GM21447 (cell line): Measurements from ENCODE around the gene RECQL.
"Not testable (repeated sequence)": the region's sequence is repeated elsewhere in the genome, so short reads cannot be mapped to it uniquely, and the experiment has no call there.

Source experiments
- ATAC-seq: cut with Tn5 transposase; IDR thresholded peaks from one replicate; pipeline ENCODE4 v1.9.1; 2021; ENCODE audit not compliant: unreplicated experiment

The RECQL gene

DNA sequence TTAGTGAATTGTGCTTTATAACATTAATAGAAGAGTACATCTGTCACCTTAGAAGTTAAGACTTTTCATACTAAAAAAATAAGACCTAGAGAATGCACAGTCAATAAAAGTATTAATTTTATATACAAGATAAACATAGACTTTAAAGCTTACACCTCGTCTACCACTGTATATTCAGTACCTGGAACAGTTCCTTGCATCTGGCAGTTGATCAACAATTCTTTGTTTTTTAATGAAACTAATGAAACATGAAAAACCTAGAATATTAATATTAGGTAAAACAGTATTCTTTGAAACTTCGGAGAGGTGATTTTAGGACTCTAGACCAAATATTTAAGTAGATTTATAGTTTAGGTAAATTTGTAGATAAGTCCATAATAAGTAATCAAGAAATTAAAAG lies 4.5 kb upstream of the RECQL start:
- no peak for ATAC-seq

DNA sequence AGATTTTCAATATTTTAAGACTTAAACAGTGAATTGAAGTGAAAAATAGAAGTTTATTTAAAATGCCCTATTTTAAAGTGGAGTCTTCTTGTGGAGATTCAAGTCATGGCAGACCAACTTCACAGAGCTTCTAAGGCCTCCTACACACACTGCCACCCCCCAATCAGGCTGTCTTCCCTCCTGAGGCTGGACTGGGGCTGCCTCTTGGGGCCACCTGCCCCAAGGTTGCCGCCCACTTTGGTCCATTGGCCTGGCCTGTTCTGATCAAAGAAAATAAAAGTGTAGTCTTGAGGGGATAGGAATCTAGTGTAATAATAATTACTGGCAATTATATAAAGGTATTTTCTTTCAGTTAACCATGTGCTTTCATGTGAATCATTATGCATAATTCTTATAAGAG lies 1.4 kb upstream of the RECQL start:
- ATAC-seq: no peak

DNA sequence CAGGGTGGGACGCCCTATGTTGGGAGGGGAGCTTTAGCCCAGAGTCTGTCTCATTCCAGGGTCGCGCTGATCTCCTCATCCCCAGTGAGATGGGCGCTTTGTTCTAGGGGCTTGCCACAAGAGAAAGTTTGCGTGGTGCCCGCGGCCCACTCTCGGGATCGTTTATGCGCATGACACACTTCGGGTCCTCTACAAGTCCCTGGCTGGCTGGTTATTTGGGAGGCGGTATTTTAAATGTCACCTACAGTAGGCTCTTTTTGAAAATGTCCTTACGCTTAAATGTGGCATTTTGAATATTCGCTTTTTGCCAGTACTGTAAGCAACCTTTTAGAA lies 695 bp upstream of the RECQL start:
- ATAC-seq: peak; percentile 3

DNA sequence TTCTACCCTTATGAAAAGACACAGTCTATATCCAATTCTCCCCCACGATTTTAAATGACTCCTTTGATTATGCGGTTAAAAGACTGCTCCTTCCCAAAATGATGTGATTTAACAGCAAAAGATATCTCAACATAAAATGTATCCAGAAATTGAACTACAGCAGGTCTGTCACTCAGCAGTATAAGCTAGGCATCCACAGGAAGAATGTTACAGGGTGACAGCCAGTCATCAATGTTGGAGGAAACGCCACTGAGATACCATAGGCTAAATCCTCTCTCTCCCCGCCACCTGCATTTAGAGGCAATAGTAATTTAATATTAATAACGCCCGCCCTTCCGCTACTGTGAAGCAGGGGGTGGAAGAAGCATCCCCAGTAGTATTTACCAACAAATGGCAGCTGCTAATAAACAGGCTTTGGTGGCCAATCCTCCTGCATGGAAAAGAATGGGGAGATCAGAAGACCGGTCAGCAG lies 613 bp downstream of the RECQL start:
- ATAC-seq: peak; percentile 1

DNA sequence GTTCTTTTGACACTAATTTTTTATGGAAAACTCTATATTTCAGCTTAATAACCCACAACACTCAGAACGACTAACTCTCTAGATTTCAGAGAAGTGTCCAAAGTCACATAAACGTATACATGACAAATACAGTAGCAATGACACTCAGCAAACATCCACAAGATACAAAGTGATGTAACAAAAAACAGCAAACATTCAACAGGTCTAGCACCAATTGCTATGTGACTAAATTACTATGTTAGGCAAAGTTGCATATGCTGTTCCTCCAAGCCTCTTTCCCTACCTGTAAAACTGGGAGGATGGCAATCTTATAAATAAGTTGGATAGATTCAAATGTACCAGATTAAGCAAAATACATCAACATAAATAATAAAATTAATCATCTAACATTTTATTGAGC lies 1.7 kb downstream of the RECQL start:
- no peak for ATAC-seq

DNA sequence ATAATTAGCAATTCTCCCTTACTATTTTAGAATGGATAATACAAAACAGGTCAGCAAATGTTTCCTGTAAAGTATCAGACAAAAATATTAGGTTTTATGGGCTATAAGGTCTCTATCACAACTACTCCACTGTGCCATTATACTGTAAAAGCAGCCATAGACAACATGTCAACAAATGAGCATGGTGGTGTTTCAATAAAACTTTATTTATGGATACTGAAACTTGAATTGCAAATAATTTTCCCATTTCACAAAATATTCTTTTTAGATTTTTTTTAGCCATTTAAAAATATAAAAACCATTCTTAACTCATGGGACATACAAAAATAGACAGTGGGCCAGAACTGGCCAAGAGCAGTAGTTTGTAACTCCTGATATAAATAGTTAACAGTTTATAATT lies 15.4 kb downstream of the RECQL start:
- ATAC-seq: no peak

DNA sequence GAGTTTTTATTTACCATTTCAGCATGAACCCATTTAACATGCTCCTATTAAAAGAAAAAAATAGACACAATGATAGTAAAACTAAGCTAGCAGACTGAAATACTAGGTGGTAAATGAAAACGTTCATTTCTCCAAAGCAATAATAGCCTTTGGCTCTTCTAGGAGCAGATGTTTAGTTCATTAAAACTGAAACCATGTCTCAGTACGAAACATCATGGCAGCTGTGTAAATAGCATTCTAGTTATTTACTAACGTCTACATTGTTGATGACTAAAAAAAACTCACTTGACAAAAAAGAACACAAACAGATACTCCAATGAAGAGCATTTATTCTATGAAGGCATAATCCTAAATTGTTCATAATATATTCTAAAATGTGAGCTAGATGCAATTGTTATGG lies 17.9 kb downstream of the RECQL start:
- no peak for ATAC-seq

DNA sequence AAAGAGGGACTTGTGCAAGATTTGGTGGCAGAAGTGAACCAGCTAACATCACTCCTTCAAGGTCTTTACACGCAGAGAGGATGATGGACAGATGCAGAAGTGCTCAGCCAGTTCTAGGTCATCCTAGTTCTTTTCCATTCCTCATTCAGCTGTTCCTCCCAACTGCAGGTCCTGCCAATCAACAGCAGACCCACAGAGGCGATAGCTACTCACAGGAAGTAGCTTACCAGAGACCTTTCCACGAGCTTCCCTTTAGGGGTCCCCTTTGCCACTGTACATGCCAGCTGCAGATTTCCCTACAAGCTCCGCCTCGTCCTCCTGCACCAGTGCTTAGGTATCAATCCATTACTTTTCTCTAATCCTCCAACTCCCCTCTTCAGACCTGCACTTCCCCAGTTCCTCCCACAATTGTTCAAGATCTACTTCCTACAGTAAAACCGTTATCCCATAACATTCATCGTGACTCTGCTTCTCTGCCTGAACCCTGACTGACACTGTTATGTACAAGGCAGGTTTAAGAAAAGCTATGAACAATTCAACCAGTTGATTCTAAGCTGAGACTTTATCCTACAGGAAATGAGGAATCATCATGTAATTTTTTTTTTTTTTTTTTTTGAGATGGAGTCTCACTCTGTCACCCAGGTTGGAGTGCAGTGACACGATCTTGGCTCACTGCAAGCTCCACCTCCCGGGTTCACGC lies 22.5 kb downstream of the RECQL start:
- no peak for ATAC-seq

DNA sequence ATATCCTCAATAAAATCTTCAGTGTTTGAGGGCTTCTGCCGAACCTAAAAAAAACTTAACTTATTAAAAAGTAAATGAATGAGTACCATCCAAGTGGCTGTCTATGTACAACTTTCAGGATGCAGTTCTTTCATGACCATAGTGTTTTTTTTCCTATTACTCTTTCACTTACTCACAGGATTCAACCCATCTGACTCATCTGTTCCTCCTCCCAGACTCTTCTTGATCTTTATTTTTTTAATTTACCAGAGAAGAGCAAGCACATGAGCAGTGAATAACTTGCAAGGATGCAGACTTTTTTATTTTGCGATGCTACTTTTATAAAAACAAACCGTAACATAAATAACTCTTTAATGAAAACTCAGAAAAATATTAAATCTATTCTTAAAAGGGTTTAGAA lies 24.5 kb downstream of the RECQL start:
- no peak for ATAC-seq

DNA sequence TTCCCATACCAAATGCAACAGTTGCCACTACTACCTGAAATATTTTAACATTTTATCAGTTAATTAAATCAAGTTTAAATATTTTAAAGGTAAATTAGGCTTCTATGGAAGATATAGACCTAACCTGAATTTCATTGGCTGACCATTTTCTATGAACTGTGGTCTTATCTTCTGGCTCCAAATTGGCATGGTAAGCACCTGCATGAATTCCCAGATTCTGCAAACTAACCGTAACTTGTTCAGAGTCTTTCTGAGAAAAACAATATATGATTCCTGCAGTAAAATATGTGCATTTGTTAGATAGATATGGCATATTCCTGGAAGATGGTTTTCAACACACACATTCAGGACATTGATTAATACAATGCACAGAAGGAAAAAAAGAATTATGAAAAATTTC lies 25.9 kb downstream of the RECQL start:
- ATAC-seq: no peak

DNA sequence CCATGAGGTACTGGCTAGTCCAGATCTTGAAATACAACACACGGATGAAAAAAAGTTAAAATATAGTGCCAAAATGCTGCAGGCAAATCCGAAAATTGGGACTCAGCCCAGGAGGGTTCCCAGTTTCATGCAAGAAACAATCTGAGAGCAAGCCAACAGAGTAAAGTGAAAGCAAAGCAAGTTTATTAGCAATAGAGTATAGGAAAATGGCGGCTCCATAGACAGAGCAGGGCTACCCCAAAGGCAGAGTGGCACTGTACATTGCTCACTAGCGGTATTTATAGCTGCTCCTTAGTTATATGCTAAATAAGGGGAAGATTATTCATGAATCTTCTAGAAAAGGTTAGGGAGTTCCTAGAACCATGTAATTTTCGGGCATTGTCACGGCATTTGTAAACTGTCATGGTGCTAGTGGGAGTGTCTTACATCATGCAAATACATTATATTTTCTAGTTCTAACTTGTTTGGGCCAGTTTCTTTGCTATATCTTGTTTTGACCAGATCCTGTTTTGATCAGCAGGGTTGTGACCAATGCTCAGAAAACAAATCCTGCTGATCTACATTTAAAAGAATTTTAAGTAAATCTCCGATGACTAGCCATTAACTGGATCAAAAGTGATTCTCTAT lies 29.1 kb downstream of the RECQL start:
- no peak for ATAC-seq

DNA sequence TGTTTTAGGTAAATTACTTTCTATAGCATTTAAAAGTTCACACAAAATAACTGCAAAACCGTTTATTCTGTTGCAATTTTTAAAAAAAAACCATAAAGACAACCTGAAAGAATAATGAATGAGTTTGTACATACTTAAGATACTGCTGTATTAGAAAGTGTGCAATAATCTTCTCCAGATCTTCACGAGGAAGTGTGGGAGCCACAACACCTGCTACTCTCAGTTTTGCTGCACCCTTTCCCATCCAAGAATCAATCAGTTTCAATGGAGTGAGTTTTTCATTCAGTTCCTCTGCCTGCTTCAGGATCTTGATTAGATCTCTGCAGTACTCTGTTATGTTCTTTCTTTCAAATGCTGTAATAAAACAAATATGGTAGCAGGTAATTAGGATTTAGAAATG lies 30.1 kb downstream of the RECQL start:
- no peak for ATAC-seq

DNA sequence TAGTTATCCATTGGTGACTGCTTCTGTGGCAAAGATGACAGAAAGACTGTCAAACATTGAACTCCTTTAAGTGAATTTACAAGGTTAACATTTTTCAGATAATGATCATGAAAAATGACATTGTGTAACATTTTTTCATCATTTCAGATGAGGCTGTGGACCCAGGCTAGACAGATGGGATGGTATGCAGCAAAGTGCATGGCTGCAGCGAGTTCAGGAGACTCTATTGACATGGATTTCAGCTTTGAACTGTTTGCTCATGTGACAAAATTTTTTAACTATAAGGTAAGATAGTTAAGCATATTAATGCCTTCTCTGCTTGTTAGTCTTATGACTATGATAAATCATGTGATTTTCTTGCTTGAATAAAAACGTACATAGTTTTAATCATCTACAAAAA lies 34.1 kb downstream of the RECQL start:
- ATAC-seq: not testable (repeated sequence)

DNA sequence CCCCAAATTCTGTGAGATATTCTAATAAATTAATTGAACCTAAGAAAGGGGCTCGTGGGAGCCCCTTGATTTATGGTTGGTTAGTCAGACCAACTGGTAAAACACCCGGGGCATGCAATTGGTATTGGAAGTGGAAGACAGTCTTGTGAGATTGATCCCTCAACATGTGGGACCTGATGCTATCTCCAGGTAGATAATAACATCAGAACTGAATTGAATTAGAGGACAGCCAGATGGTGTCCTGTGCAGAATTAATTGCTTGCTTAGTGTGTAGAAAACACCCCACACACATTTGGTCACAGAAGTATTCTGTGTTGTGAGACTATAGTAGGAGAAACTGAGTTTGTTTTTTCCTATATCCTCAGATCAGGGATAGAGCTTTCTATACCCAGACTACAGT lies 42.0 kb downstream of the RECQL start:
- ATAC-seq: no peak

DNA sequence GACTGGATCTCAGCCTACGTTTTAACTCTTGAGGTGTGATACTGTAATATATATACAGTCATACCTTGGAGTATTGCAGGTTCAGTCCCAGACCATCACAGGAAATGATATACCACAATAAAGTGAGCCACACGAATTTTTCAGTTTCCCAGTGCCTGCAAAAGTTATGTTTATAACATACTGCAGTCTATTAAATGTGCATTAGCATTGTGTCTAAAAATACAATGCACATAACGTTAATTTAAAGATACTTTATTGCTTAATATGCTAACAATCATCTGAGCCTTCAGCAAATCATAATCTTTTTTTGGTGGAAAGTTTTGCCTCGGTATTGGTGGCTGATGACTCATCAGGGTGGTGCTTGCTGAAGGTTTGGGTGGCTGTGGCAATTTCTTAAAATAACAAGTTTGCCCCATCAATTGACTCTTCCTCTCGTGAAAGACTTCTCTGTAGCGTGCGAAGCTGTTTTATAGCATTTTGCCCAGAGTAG lies 45.1 kb downstream of the RECQL start:
- ATAC-seq: no peak

DNA sequence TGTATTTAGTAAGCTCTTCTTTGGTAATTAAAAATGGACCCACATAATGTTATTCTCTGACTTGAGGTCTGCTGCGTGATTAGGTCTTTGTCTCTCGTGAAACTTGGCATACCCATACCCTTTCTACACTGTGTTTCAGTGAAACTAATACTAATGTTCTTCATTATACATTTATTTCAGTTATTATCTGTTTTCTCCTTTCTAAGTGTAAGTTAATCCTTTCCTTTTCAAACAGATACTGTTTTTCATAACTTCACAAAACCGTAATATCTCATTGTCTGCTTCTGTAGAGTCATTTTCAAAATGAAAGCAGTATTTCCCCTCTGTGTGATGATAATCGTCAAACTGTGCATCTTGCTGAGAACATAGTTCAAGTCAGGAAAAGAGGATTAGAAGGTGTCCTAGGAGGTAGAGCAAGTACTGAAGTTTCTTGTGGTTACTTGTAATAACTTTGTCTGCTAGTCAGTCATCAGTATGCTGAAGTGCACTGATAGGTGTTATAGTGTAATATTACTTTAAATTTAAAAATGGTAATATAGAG lies 48.1 kb downstream of the RECQL start:
- no peak for ATAC-seq

DNA sequence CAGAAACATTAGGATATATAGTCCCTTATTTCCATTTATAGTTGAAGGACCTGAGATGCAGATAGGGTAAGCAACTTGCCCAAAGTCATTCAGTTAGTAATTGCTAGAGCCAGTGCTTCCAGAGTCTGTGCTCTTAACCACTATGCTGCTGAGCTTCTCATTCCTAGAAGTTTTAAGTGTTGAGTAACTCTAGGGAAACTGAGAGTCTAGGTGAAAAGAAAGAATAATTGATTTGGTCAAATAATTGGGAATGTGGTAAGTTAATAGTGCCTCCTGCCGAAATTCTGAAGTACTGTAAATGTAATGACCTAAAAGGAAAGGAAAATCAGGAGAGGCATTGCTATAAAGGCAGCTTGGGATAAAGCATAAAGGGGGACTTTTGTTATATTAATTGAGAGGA lies 49.9 kb downstream of the RECQL start:
- no peak for ATAC-seq

DNA sequence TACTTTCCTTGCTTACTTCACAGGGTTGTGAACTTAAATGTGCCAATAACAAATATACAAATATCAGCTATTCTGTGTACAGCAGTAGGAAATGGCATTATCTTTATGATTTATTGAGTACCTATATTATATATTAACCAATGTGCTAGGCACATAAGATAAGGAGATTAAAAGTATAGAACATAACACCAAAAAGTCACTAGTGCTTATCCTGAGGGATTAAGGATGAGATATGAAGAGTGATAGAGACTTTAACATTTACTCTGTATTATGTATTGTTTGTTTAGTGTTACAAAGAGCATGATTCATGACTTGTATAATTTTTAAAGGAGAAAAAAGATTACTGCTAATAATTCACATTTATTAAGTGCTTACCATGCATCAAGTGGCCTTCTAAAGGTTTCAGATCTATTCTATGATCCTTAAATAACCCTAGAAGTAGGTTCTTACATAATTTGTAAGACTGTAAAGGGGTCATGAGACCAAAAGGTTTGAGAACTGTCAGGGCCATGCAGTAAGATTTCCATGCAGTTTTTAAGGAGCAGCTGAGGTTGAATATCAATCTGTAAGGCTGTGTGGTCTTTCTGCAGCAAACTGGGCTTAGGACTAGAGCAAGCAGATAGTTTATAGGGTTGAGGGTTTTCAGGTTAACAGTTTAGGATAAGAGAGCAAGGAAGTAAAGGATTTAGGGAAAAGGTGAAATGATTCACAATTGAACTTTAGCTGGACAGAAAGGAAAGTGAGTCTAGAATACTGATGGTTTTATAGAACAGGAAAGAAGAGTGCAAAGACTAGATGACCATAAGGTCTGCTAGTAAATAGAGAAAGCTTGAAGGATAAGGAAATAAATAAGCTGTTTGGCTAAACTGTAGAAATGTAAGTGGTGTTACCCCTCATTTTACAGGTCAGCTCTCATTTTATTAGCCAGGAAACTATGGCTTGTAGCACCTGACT lies 57.0 kb downstream of the RECQL start:
- ATAC-seq: no peak

DNA sequence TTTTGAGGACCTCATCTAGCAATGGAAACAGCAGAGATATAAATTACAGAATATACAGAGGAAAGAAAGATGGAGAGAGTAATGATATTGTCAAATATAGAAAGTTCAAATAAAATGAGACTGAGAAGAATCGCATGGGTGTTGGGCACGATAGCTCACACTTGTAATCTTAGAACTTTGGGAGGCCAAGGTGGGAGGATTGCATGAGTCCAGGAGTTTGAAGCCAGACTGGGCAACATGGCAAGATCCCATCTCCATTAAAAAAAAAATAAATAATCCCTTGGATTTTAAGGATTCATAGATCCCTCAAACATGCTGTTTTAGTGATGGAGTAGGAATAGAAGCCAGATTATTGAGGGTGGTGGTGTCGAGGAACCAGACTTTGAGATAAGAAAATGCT lies 62.1 kb downstream of the RECQL start:
- no peak for ATAC-seq

DNA sequence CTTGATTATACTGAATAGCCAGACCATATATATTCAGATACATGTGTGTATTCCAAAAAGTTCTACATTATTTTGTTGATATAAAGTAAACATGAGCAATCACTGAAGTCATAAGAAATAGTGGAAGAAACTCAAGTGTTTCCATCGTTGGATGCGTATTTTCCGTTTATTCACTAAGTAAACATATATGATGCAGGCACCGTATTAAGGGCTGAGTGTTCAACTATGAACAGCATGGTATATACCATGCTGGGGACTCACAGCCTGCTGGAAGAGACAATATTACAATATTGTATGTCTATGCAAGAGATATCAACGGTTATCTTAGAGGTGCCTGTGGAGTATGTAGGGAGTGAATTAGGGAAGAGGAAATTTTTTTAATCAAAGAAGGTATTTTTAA lies 62.8 kb downstream of the RECQL start:
- ATAC-seq: no peak

DNA sequence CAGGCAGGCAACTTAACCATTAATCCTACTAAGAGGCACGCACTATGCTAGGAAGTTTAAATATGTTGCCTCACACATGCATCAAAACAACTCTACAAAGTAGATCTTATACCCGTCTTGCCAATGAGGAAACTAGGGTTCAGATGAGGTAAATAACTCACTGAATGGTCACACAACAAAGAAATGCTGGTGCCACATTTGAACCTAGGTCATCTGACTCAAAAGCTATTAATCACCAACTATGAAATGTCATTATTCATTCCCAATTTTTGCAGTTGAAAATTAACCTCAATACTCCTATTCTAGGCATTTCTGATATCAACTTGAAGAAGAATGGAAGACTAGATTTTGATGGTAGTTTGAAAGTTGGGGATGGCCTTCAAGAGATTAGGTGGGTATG lies 66.7 kb downstream of the RECQL start:
- no peak for ATAC-seq

DNA sequence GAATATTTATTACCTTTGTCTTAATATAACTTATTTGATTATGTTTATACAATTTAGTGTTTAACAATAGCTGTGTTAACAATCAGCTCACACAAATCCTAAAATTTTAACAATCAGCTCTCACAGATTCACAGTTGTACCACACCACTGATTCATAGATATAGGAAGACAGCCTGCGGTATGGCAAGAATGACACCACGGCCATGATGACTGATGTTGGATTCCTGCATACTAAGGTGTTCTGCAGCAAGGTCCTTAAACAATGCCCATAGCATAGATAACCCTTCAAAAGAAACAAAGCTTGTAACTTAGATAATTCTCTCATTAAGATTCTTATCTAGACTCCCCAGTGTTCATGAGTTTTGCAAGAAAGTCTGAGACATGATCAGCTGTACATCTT lies 67.9 kb downstream of the RECQL start:
- ATAC-seq: no peak
